ENCODE measurements around the gene PHOX2B.

GRCh38 chr4:41746025-41746439 lies 2.5 kb downstream of the PHOX2B start:
- TF ChIP-seq CTCF (IDR thresholded peaks at IDR 0.05; ENCODE audit: borderline replicate concordance, extremely low read depth, low read length, poor library complexity, severe bottlenecking): no peak
- TF ChIP-seq EZH2 (IDR thresholded peaks at IDR 0.05; ENCODE audit: borderline replicate concordance, low read depth, low read length, severe bottlenecking): no peak

Measured in DND-41 (cell line).